Nephron progenitor cell (in vitro differentiated cells): ENCODE results near the gene GID8.

ENCODE experiments used
- DNase-seq: peaks from one replicate; pipeline ENCODE4 v3.0.0; 2021
- H3K27ac Mint-ChIP-seq: 2 replicates; pipeline ENCODE4 v1.8.0; 2021; ENCODE audit warnings: mild to moderate bottlenecking, moderate library complexity, mixed read lengths
- H3K27me3 Mint-ChIP-seq: 2 replicates; pipeline ENCODE4 v1.8.0; 2021; ENCODE audit warnings: mild to moderate bottlenecking, low read depth, mixed read lengths; ENCODE audit not compliant: poor library complexity
- H3K36me3 Mint-ChIP-seq: 2 replicates; pipeline ENCODE4 v1.8.0; 2021; ENCODE audit warnings: low read depth, mixed read lengths
- H3K4me1 Mint-ChIP-seq: 2 replicates; pipeline ENCODE4 v1.8.0; 2021; ENCODE audit warnings: mixed read lengths
- H3K4me3 Mint-ChIP-seq: 2 replicates; pipeline ENCODE4 v1.8.0; 2021; ENCODE audit warnings: mild to moderate bottlenecking, moderate library complexity, mixed read lengths
- H3K9me3 Mint-ChIP-seq: 2 replicates; pipeline ENCODE4 v1.8.0; 2021; ENCODE audit warnings: mild to moderate bottlenecking, moderate library complexity, mixed read lengths
- TF ChIP-seq, protein P1 (sequence below): fragments of 200-600 bp; sonication (generic); IDR thresholded peaks from 2 replicates; pipeline ENCODE4 v1.5.0; 2021; ENCODE audit warnings: antibody characterized with exemption

Gene GID8

DNA sequence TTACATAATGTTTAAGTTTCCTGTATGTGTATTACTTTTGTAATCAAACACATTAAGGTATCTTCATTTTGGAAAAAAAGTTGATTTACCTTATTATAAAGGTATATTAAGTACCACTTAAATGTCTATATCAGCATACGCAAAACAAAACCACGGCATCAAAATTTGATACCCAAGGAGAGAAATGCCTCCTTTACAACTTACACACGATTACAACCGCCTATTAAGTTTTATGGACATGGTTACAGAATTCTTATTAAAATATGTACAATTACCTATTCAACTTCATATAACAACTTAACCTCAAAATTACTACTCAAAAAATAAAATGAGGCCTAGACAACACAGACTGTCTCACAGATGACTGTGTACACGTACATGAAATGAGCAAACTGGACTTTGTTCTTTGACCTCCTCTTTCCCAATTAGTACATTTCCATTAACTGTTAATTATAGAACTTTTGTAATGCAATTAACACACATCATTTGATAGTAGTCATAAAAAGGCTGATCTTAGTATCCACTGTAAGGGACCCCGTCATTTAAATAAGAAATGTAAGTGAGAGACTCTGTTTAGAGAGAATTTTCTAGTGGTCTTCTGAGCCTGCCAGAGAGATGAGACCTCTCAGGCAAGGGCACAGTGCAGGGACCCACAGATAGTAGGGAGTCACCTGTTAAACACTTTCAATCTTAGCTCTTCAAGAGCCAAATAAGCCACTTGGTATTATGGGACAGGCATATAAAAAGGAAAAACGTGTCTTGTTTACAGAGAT, 14.1 kb upstream of the GID8 start:
- H3K4me3 Mint-ChIP-seq = peak overlapping the region; percentile 94
- H3K9me3 Mint-ChIP-seq = no peaks in the 10 kb centered on the region
- DNase-seq = no peak
- no peak overlapping the region for H3K27ac Mint-ChIP-seq
- peaks cover 72% of the 10 kb centered on the region for H3K4me1 Mint-ChIP-seq
- no peaks in the 10 kb centered on the region for H3K36me3 Mint-ChIP-seq
- TF ChIP-seq, protein P1, sequence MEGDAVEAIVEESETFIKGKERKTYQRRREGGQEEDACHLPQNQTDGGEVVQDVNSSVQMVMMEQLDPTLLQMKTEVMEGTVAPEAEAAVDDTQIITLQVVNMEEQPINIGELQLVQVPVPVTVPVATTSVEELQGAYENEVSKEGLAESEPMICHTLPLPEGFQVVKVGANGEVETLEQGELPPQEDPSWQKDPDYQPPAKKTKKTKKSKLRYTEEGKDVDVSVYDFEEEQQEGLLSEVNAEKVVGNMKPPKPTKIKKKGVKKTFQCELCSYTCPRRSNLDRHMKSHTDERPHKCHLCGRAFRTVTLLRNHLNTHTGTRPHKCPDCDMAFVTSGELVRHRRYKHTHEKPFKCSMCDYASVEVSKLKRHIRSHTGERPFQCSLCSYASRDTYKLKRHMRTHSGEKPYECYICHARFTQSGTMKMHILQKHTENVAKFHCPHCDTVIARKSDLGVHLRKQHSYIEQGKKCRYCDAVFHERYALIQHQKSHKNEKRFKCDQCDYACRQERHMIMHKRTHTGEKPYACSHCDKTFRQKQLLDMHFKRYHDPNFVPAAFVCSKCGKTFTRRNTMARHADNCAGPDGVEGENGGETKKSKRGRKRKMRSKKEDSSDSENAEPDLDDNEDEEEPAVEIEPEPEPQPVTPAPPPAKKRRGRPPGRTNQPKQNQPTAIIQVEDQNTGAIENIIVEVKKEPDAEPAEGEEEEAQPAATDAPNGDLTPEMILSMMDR = no peak
- H3K27me3 Mint-ChIP-seq = no peaks in the 10 kb centered on the region

DNA sequence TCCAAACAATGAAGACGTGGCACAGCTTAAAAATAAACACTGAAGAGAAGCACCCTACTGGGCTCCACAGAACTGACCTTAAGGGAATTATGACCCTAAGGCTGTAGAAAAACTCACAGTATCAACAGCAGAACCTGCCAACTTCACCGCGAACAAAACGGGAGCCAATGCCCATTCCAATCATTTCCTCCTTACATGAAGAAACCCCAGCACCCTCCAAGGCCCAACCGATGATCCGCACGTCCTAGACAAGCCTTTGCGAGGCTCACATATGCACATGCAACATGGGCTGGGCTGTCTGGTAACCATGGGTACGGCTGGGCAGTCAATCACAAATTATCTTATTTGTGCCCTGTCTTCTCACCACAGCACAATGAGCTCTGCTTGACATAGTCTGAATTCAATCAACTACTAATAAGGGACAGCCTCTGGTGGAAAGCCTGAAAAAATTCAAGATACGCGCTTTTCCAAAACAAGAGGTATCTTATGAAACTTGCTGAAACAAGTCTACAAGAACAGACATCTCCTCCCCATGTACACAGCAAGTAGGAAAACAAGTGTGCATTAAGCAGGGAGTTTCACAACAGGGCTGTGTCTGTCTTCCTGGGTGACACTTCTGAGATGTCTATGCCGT, 13.4 kb upstream of the GID8 start:
- TF ChIP-seq, protein P1 = no peak
- no peaks in the 10 kb centered on the region for H3K27me3 Mint-ChIP-seq
- H3K27ac Mint-ChIP-seq = no peak overlapping the region
- no peaks in the 10 kb centered on the region for H3K9me3 Mint-ChIP-seq
- no peaks in the 10 kb centered on the region for H3K36me3 Mint-ChIP-seq
- peak overlapping the region; percentile 94 for H3K4me3 Mint-ChIP-seq
- H3K4me1 Mint-ChIP-seq = peaks cover 71% of the 10 kb centered on the region
- no peak for DNase-seq

DNA sequence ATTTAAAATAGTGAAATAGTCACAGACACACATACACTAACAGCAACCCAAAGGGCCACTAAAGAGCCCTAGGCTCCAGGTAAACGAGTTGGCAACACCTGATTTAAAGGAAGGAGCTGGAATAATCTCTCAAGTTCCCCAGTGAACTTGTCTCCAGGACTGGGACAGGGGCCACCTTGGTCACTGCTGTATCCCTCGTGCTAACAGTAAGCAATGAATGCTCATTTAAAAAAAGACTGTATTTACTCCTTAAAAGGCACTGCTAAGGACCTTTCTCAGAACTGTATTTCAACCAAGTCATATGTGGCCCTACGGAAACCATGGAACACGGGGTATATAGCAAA, 12.9 kb upstream of the GID8 start:
- peak overlapping the region; percentile 91 for H3K27ac Mint-ChIP-seq
- no peaks in the 10 kb centered on the region for H3K9me3 Mint-ChIP-seq
- no peak for DNase-seq
- no peaks in the 10 kb centered on the region for H3K27me3 Mint-ChIP-seq
- TF ChIP-seq, protein P1 = no peak
- peaks cover 71% of the 10 kb centered on the region for H3K4me1 Mint-ChIP-seq
- no peaks in the 10 kb centered on the region for H3K36me3 Mint-ChIP-seq
- peak overlapping the region; percentile 94 for H3K4me3 Mint-ChIP-seq

DNA sequence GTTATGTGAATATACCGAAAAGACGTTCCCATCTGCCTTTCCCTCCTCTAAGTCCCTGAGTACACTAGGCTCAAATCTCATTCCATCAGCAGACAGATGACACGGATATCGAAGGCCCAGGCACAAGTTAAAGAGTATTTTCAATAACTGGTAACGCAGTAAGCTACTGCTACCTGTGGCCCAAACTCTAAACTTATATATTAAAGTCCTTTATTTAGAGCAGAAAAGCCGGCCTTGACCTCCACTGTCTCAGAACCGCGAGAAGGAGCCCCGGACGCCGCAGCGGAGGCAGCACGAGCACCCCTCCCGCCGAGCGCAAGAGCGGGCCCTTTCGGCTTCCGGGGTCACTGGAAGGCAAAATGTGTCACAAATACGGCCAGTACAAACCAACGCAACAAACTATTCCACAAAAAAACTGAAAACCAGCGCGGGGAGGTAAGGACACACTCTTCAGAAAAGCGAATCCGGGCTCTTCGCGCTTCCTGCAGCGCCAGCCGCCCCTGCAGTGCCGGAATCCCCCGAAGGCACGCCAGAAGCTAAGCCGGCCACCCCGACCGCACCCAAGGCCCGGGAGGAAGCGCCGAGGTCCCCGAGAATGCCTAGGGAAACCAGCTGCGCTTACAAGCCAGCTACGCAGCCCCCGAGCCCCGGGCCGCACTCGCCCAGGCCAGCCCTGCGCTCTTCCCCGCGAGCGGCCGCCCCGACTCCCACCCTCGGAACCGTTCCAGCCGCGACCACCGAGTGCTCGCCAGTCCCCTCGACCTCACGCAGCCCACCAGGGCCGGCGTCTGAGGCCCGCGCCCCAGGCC, 12.3 kb upstream of the GID8 start:
- no peaks in the 10 kb centered on the region for H3K9me3 Mint-ChIP-seq
- H3K4me3 Mint-ChIP-seq = peak overlapping the region; percentile 94
- DNase-seq = peak; percentile 46
- TF ChIP-seq, protein P1 = no peak
- H3K4me1 Mint-ChIP-seq = peaks cover 71% of the 10 kb centered on the region
- no peaks in the 10 kb centered on the region for H3K36me3 Mint-ChIP-seq
- H3K27ac Mint-ChIP-seq = peak overlapping the region; percentile 91
- H3K27me3 Mint-ChIP-seq = no peaks in the 10 kb centered on the region

DNA sequence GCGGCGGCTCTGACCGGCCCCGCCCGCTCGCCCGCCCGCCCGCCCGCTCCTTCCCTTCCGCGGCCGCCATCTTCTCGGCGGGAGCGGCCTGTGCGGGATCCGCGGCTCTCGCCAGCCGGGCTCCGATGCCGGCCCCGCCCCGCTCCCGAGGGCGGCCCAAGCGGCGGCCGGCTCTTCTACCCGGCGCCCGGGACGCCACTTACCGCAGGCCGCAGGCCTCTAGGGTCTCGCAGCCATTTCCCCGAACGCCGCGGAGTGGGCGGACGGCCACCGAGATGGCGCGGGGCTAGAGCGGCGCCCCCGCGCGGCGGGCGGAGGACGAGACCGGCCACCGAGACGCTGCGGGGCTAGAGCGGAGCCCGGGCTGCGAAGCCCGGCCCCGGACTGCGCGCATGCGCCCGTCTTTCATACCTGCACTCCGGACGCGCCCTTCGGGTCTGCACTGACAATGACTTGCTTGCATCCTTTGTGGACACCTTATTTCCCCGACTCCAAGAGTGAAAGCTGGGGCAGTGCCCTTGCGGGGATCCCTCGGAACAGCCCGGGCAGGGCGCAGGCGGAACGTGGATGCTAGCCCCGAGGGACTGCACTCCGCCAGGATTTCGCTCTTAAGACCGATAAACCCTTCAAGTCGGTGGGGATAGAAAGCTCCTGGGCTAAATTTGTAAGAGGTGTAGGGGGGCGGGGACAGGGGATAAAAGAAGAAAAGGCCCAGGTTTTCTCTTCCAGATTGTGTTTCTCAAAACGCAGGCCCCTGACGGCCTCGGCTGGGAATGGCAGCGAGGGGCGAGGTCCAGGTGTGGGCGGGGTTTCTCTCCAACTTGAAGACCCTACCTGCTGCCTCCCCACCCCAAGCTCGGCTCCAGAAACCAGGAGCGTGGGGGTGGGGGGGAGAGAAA, 11.5 kb upstream of the GID8 start, which contains the start of gene DIDO1:
Gene DIDO1, minus strand, starts transcription at position 277 of the 899 bp plus-strand sequence.
- peak; percentile 89 for DNase-seq
- Mint-ChIP-seq H3K27ac (peak within 1 kb of the TSS; percentile 91), H3K4me1 (peaks cover 63% of the 10 kb centered on the region), H3K9me3 (no peaks in the 10 kb centered on the region), H3K27me3 (no peaks in the 10 kb centered on the region), H3K36me3 (no peaks in the 10 kb centered on the region), H3K4me3 (peak within 1 kb of the TSS; percentile 94)
- TF ChIP-seq, protein P1 = peak; percentile 56
